GM23338 (cell line): ENCODE results near the gene PTPRN2. TPM values are rescaled to one million over a fixed set of nuclear protein-coding genes. Genes with fewer than 3 reads are reported as not detected.
"Not testable (repeated sequence)": the region's sequence is repeated elsewhere in the genome, so short reads cannot be mapped to it uniquely, and the experiment has no call there.

Experiments used
- ATAC-seq: fragments of 200-7000 bp; cut with Tn5 transposase; 3 replicates; pipeline ENCODE4 v1.9.1; 2020
- DNase-seq: peaks from one replicate; pipeline ENCODE4 v3.0.0-alpha.2; 2015; ENCODE audit warnings: low spot score
- H2AFZ ChIP-seq: fragments of 200-600 bp; sonication (generic); 2 replicates; pipeline ENCODE4 v1.8.0; 2016; ENCODE audit warnings: antibody characterized with exemption, mild to moderate bottlenecking, moderate library complexity
- H3F3A ChIP-seq: fragments of 200-600 bp; sonication (generic); replicated peaks from 2 replicates; pipeline ENCODE4 v1.8.0; 2017; ENCODE audit warnings: antibody characterized with exemption, mixed run types, low read depth
- H3K27ac ChIP-seq: fragments of 200-600 bp; sonication (generic); 2 replicates; pipeline ENCODE4 v1.6.1; 2016; ENCODE audit warnings: low read depth
- H3K27me3 ChIP-seq: fragments of 200-600 bp; sonication (generic); 2 replicates; pipeline ENCODE4 v1.8.0; 2016; ENCODE audit warnings: mild to moderate bottlenecking, mixed run types, moderate library complexity; ENCODE audit not compliant: insufficient read depth
- H3K36me3 ChIP-seq: fragments of 200-600 bp; sonication (generic); 2 replicates; pipeline ENCODE4 v1.8.0; 2016; ENCODE audit warnings: mild to moderate bottlenecking; ENCODE audit not compliant: insufficient read depth
- H3K4me1 ChIP-seq: fragments of 200-600 bp; sonication (generic); 2 replicates; pipeline ENCODE4 v1.8.0; 2016; ENCODE audit warnings: mild to moderate bottlenecking, moderate library complexity; ENCODE audit not compliant: insufficient read depth
- H3K4me2 ChIP-seq: fragments of 200-600 bp; sonication (generic); 2 replicates; pipeline ENCODE4 v1.7.1; 2017; ENCODE audit warnings: mixed run types
- H3K4me3 ChIP-seq: fragments of 200-600 bp; sonication (generic); 2 replicates; pipeline ENCODE4 v1.6.1; 2016; ENCODE audit warnings: mixed run types
- H3K79me2 ChIP-seq: fragments of 200-600 bp; sonication (generic); replicated peaks from 2 replicates; pipeline ENCODE4 v1.8.0; 2017; ENCODE audit warnings: mild to moderate bottlenecking; ENCODE audit not compliant: insufficient read depth
- H3K9me2 ChIP-seq: fragments of 200-600 bp; sonication (generic); 2 replicates; pipeline ENCODE4 v1.8.0; 2017; ENCODE audit not compliant: insufficient read depth
- H4K20me1 ChIP-seq: fragments of 200-600 bp; sonication (generic); replicated peaks from 2 replicates; pipeline ENCODE4 v1.8.0; 2017; ENCODE audit warnings: mild to moderate bottlenecking; ENCODE audit not compliant: insufficient read depth
- H3K27ac Mint-ChIP-seq: 2 replicates; pipeline ENCODE4 v1.8.0; 2020; ENCODE audit warnings: inconsistent platforms, mild to moderate bottlenecking, moderate library complexity, mixed read lengths
- H3K27me3 Mint-ChIP-seq: 3 replicates; pipeline ENCODE4 v1.8.0; 2022; ENCODE audit warnings: low read depth, mild to moderate bottlenecking, moderate library complexity, mixed read lengths, inconsistent platforms; ENCODE audit not compliant: insufficient read depth, poor library complexity
- H3K36me3 Mint-ChIP-seq: 3 replicates; pipeline ENCODE4 v1.8.0; 2021; ENCODE audit warnings: low read depth, mild to moderate bottlenecking, inconsistent platforms, moderate library complexity, mixed read lengths
- H3K4me1 Mint-ChIP-seq: 3 replicates; pipeline ENCODE4 v1.8.0; 2020; ENCODE audit warnings: mild to moderate bottlenecking, inconsistent platforms, mixed read lengths
- H3K4me3 Mint-ChIP-seq: 3 replicates; pipeline ENCODE4 v1.8.0; 2021; ENCODE audit warnings: moderate library complexity, mild to moderate bottlenecking, inconsistent platforms, mixed read lengths
- H3K9me3 Mint-ChIP-seq: 3 replicates; pipeline ENCODE4 v1.8.0; 2020; ENCODE audit warnings: moderate library complexity, mild to moderate bottlenecking, inconsistent platforms, mixed read lengths
- ETS1 ChIP-seq: IDR thresholded peaks from 2 replicates; pipeline ENCODE4 v1.6.1; 2016; ENCODE audit warnings: antibody characterized with exemption
- EZH2phosphoT487 ChIP-seq: fragments of 200-600 bp; sonication (generic); IDR thresholded peaks from one replicate; pipeline ENCODE4 v1.8.1; 2018; ENCODE audit warnings: antibody characterized with exemption; ENCODE audit not compliant: unreplicated experiment
- JUNB ChIP-seq: IDR thresholded peaks from one replicate; pipeline ENCODE4 v1.6.1; 2016; ENCODE audit warnings: antibody characterized with exemption; ENCODE audit not compliant: unreplicated experiment
- ZNF331 ChIP-seq: fragments of 250-450 bp; sonication (Bioruptor Pico); IDR thresholded peaks from 2 replicates; pipeline ENCODE4 v1.5.0; 2020; ENCODE audit warnings: low read depth, mild to moderate bottlenecking, moderate library complexity
- ZNF462 ChIP-seq: fragments of 250-450 bp; sonication (Bioruptor Pico); IDR thresholded peaks from 2 replicates; pipeline ENCODE4 v1.5.0; 2020; ENCODE audit warnings: mild to moderate bottlenecking, moderate library complexity
- polyA plus RNA-seq: library from polyadenylated mRNA; unstranded; fragments of >200 nt; fragmentation: Nextera tagmentation; extraction: Ambion mirVana; gene quantifications from 2 replicates; pipeline ENCODE4 v1.2.1, GENCODE V29; 2016
- total RNA-seq: library from RNA; depleted of rRNA; stranded (reverse); fragments of >200 nt; shearing (Covaris generic); gene quantifications from 2 replicates; pipeline ENCODE4 v1.2.3, GENCODE V29; 2014

Gene PTPRN2
- total and polyA plus RNA-seq, 2 experiments from 2014 or later, result 0.87 to 4.0 TPM

GRCh38 chr7:158255156-158255555, 332.5 kb downstream of the PTPRN2 start (continued):
- TF ChIP-seq ETS1, result no peak
- no peak for TF ChIP-seq EZH2phosphoT487
- no peak for TF ChIP-seq ZNF462
- TF ChIP-seq JUNB, result no peak
- no peak for TF ChIP-seq ZNF331 (CRISPR knock-in tag)

- not testable (repeated sequence) for DNase-seq, H2AFZ ChIP-seq, H3F3A ChIP-seq, H3K4me2 ChIP-seq, H3K79me2 ChIP-seq, H3K27ac Mint-ChIP-seq, H3K27me3 ChIP-seq, ATAC-seq, H3K9me3 Mint-ChIP-seq, H3K9me2 ChIP-seq, H4K20me1 ChIP-seq, H3K27ac ChIP-seq, H3K4me3 ChIP-seq, H3K36me3 ChIP-seq, H3K4me1 Mint-ChIP-seq, H3K4me1 ChIP-seq, H3K4me3 Mint-ChIP-seq
- Mint-ChIP-seq H3K27me3 (peaks cover 16% of the 10 kb centered on the region), H3K36me3 (peaks cover 52% of the 10 kb centered on the region)
Observed at GRCh38 chr7:158253670-158254045, 334.0 kb downstream of the PTPRN2 start.
